Endothelial cell of umbilical vein (primary cell): ENCODE data around the gene DPEP3.

Source experiments
- CTCF ChIP-seq, 2 donors: IDR thresholded peaks; 1 replicate in 1 of 2; 2 replicates in 1 of 2; pipeline ENCODE4 v1.5.1; 2011; ENCODE audit warnings: low read length in 2 of 2, mild to moderate bottlenecking in 2 of 2, moderate library complexity in 2 of 2, control low read depth in 1 of 2, inconsistent platforms in 1 of 2, low read depth in 1 of 2; ENCODE audit not compliant: insufficient read depth in 1 of 2; ENCODE audit errors: extremely low read depth in 1 of 2
- EZH2 ChIP-seq: IDR thresholded peaks from 2 replicates; pipeline ENCODE4 v1.6.1; 2012; ENCODE audit warnings: borderline replicate concordance, low read depth, mild to moderate bottlenecking, moderate library complexity, low read length, inconsistent platforms; ENCODE audit not compliant: severe bottlenecking
- FOS ChIP-seq: IDR thresholded peaks from 2 replicates; pipeline ENCODE4 v1.6.1; 2011; ENCODE audit warnings: mild to moderate bottlenecking, low read length, moderate library complexity, borderline replicate concordance; ENCODE audit not compliant: insufficient read depth
- JUN ChIP-seq: IDR thresholded peaks from 2 replicates; pipeline ENCODE4 v1.6.1; 2011; ENCODE audit warnings: borderline replicate concordance, low read depth; ENCODE audit not compliant: insufficient read length, insufficient read depth
- MAX ChIP-seq: IDR thresholded peaks from 2 replicates; pipeline ENCODE4 v1.6.1; 2011; ENCODE audit not compliant: insufficient read depth, insufficient read length
- POLR2A ChIP-seq: IDR thresholded peaks from 2 replicates; pipeline ENCODE4 v1.6.1; 2012; ENCODE audit warnings: low read depth, mild to moderate bottlenecking, control low read depth, low read length
- POLR2AphosphoS5 ChIP-seq: IDR thresholded peaks from 2 replicates; pipeline ENCODE4 v1.6.1; 2012; ENCODE audit warnings: low read depth, mild to moderate bottlenecking, control low read depth, low read length, moderate library complexity; ENCODE audit not compliant: insufficient read depth

GRCh38 chr16:67946128-67946569, 34.1 kb downstream of the DPEP3 start:
- TF ChIP-seq EZH2 (no peak), POLR2A (no peak), CTCF (IDR thresholded peaks at IDR 0.05; ENCODE audit: extremely low read depth in 1 of 2, insufficient read depth in 1 of 2, low read depth in 1 of 2, low read length in 2 of 2) (no peak), JUN (no peak), MAX (no peak), POLR2AphosphoS5 (no peak), FOS (no peak)
